ENCODE results near the gene FAM222B.

DNA sequence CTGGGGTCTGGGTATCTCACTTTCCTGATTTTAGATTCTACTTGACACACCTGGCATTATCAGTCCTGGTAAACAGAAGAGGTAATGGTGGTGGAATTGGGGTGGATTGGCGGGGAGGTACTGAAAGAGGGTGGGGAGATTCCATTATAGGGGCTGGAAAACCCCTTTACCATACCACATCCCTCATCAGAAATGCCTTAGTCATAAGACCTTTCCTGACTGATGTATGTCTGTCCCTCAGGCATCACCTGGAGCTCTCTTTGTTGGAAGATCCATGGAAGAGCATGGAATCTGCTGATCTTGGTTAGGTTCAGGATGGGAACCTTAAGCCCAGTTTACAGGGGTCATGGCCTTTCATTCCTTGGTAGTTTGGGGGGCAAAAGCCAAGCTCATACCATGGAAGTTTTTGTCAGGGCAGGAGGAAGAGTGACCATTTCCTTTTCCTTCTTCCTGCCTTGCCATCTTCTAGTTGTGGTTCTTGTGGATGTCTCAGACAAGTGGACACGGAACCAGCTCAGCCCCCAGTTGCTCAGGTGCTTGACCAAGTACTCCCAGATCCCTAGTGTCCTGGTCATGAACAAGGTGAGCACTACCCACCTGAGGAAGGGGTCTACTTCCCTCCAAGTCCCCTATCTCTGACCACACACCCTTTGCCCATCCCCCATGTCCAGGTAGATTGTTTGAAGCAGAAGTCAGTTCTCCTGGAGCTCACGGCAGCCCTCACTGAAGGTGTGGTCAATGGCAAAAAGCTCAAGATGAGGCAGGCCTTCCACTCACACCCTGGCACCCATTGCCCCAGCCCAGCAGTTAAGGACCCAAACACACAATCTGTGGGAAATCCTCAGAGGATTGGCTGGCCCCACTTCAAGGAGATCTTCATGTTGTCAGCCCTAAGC is 15.6 kb upstream of the FAM222B start:
- no peak for TF ChIP-seq EZH2 (IDR thresholded peaks at IDR 0.05; ENCODE audit: borderline replicate concordance, low read length)
- TF ChIP-seq CTCF (conservative IDR thresholded peaks at IDR 0.05 in 1 of 2, IDR thresholded peaks at IDR 0.05 in 1 of 2; ENCODE audit: extremely low read depth in 1 of 2, insufficient read depth in 1 of 2, low read depth in 1 of 2, low read length in 2 of 2), result no peak

All from mammary epithelial cell (primary cell).